Keratinocyte (primary cell): ENCODE data around the gene NRBP1. TPM values are rescaled to one million over a fixed set of nuclear protein-coding genes. Genes with fewer than 3 reads are reported as not detected.
A peak's percentile ranks its signal among the peaks of the same experiment; 100 is the strongest.

ENCODE experiments used
- DNase-seq: peaks from one replicate; pipeline ENCODE4 v3.0.0-alpha.2; 2011; ENCODE audit warnings: low read depth, missing footprints, low spot score
- FAIRE-seq: peaks from 2 replicates; lab custom pipeline; 2011; peaks lifted over from hg19 to GRCh38; lab: Jason Lieb, UNC
- H2AFZ ChIP-seq: 2 replicates; pipeline ENCODE4 v1.6.0; 2012; ENCODE audit warnings: low read length, control low read depth, inconsistent platforms; ENCODE audit not compliant: control insufficient read depth
- H3K27ac ChIP-seq: 2 replicates; pipeline ENCODE4 v1.5.1; 2011; ENCODE audit warnings: low read length; ENCODE audit not compliant: control insufficient read depth, insufficient read depth
- H3K27me3 ChIP-seq: 3 replicates; pipeline ENCODE4 v1.6.0; 2011; ENCODE audit warnings: low read length; ENCODE audit not compliant: control insufficient read depth, insufficient read depth; ENCODE audit errors: extremely low read depth
- H3K36me3 ChIP-seq, 2 experiments: 2 replicates in 1 of 2; 3 replicates in 1 of 2; pipeline ENCODE4 v1.5.1; 2011; ENCODE audit warnings: low read length in 2 of 2, mild to moderate bottlenecking in 1 of 2; ENCODE audit not compliant: control insufficient read depth in 2 of 2, insufficient read depth in 2 of 2; ENCODE audit errors: extremely low read depth in 1 of 2
- H3K4me1 ChIP-seq: 3 replicates; pipeline ENCODE4 v1.5.1; 2011; ENCODE audit warnings: low read length; ENCODE audit not compliant: control insufficient read depth, insufficient read depth; ENCODE audit errors: extremely low read depth
- H3K4me2 ChIP-seq: 3 replicates; pipeline ENCODE4 v1.6.0; 2011; ENCODE audit warnings: low read depth, low read length; ENCODE audit not compliant: control insufficient read depth, insufficient read depth; ENCODE audit errors: extremely low read depth
- H3K4me3 ChIP-seq, 3 experiments: fragments of 200-600 bp in 1 of 3; sonication (generic) in 1 of 3; 2 replicates in 2 of 3; 3 replicates in 1 of 3; pipeline ENCODE4 v1.5.1; 2011 to 2016; ENCODE audit warnings: low read length in 3 of 3, mild to moderate bottlenecking in 3 of 3, control low read depth in 2 of 3, inconsistent platforms in 1 of 3, low read depth in 1 of 3, mixed read lengths in 1 of 3, mixed run types in 1 of 3, moderate library complexity in 1 of 3; ENCODE audit not compliant: control insufficient read depth in 2 of 3, insufficient read depth in 2 of 3; ENCODE audit errors: extremely low read depth in 1 of 3
- H3K79me2 ChIP-seq: 2 replicates; pipeline ENCODE4 v1.6.0; 2012; ENCODE audit warnings: low read length; ENCODE audit not compliant: control insufficient read depth, insufficient read depth
- H3K9ac ChIP-seq: 3 replicates; pipeline ENCODE4 v1.6.0; 2011; ENCODE audit warnings: low read length; ENCODE audit not compliant: control insufficient read depth, insufficient read depth; ENCODE audit errors: extremely low read depth
- H3K9me1 ChIP-seq: 3 replicates; pipeline ENCODE4 v1.6.0; 2011; ENCODE audit warnings: low read length; ENCODE audit not compliant: control insufficient read depth, insufficient read depth; ENCODE audit errors: extremely low read depth
- H3K9me3 ChIP-seq: 2 replicates; pipeline ENCODE4 v1.5.1; 2012; ENCODE audit warnings: low read depth, low read length; ENCODE audit not compliant: control insufficient read depth
- H4K20me1 ChIP-seq: 3 replicates; pipeline ENCODE4 v1.6.0; 2011; ENCODE audit warnings: low read length; ENCODE audit not compliant: control insufficient read depth, insufficient read depth; ENCODE audit errors: extremely low read depth
- EZH2 ChIP-seq: IDR thresholded peaks from one replicate; pipeline ENCODE4 v1.6.1; 2012; ENCODE audit warnings: inconsistent platforms, mild to moderate bottlenecking, low read length, moderate library complexity
- dilution Hi-C: fragments of 300-500 bp; cut with MboI; formaldehyde crosslinking; loops from one replicate; pipeline ENCODE4 v1.7.0; 2020; ENCODE audit warnings: low sequenced_read_pairs; ENCODE audit not compliant: extremely low pct_ligation_motif_present
- polyA plus RNA-seq, 5 experiments: library from polyadenylated mRNA; depleted of rRNA in 3 of 5; stranded (reverse) in 3 of 5; stranded (forward) in 1 of 5; unstranded in 1 of 5; fragments of >200 nt; gene quantifications; 1 replicate in 1 of 5; 2 replicates in 3 of 5; 3 replicates in 1 of 5; pipeline versions ENCODE4 v1.2.1 to v1.2.3, GENCODE V29; 2011 to 2012; ENCODE audit warnings: missing spikeins in 2 of 5, low read depth in 1 of 5, low replicate concordance in 1 of 5
- TF ChIP-seq, protein P1 (sequence below), 3 experiments: IDR thresholded peaks in 1 of 3; conservative IDR thresholded peaks in 1 of 3; optimal IDR thresholded peaks in 1 of 3; 2 replicates in 2 of 3; 3 replicates in 1 of 3; pipeline versions ENCODE3 to v1.5.1; 2011; ENCODE audit warnings: low read length in 3 of 3, mild to moderate bottlenecking in 3 of 3, moderate library complexity in 2 of 3, control low read depth in 1 of 3, inconsistent platforms in 1 of 3; ENCODE audit not compliant: insufficient read depth in 2 of 3; ENCODE audit errors: extremely low read depth in 1 of 3

The NRBP1 gene
- polyA plus RNA-seq, 1 donor (not counting 4 experiments of a cell fraction or from before 2014, with no cell fraction given): 148 TPM

DNA sequence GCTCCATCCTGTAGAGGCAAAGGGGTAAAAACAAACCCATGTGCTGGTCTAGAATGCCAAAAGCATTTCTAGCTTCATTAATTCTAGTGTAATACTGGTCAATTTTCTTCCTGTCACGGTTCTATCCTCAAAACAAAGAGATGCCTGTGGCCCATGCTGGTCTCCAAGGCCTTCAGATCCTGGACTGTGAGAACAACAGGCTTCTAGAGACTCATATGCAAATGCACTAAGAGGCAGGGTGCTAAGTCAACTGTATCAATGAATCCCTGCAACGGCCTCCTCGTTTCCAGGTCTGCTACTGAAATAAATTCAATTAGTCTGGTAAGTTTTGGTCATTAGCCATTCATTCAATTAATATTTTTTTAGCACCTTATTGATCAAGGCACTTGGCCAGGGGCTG lies 57.1 kb downstream of the NRBP1 start:
- Histone ChIP-seq H3K27ac (no peak overlapping the region), H3K36me3 (peaks cover 0 to 12% of the 10 kb centered on the region in 2 experiments), H3K9me3 (no peaks in the 10 kb centered on the region), H3K79me2 (no peaks in the 10 kb centered on the region), H3K4me3 (no peak overlapping the region), H3K9ac (no peak overlapping the region), H4K20me1 (no peaks in the 10 kb centered on the region), H2AFZ (no peak overlapping the region), H3K27me3 (no peaks in the 10 kb centered on the region), H3K9me1 (no peaks in the 10 kb centered on the region), H3K4me2 (no peak overlapping the region), H3K4me1 (peaks cover 13% of the 10 kb centered on the region)
- dilution Hi-C loops: no loop called here
- no peak for TF ChIP-seq EZH2
- TF ChIP-seq, protein P1, sequence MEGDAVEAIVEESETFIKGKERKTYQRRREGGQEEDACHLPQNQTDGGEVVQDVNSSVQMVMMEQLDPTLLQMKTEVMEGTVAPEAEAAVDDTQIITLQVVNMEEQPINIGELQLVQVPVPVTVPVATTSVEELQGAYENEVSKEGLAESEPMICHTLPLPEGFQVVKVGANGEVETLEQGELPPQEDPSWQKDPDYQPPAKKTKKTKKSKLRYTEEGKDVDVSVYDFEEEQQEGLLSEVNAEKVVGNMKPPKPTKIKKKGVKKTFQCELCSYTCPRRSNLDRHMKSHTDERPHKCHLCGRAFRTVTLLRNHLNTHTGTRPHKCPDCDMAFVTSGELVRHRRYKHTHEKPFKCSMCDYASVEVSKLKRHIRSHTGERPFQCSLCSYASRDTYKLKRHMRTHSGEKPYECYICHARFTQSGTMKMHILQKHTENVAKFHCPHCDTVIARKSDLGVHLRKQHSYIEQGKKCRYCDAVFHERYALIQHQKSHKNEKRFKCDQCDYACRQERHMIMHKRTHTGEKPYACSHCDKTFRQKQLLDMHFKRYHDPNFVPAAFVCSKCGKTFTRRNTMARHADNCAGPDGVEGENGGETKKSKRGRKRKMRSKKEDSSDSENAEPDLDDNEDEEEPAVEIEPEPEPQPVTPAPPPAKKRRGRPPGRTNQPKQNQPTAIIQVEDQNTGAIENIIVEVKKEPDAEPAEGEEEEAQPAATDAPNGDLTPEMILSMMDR (optimal IDR thresholded peaks at IDR 0.05 in 1 of 3, IDR thresholded peaks at IDR 0.05 in 1 of 3, conservative IDR thresholded peaks at IDR 0.05 in 1 of 3; ENCODE audit: extremely low read depth in 1 of 3, insufficient read depth in 2 of 3, low read length in 3 of 3): no peak
- DNase-seq: no peak
- FAIRE-seq: no peak

DNA sequence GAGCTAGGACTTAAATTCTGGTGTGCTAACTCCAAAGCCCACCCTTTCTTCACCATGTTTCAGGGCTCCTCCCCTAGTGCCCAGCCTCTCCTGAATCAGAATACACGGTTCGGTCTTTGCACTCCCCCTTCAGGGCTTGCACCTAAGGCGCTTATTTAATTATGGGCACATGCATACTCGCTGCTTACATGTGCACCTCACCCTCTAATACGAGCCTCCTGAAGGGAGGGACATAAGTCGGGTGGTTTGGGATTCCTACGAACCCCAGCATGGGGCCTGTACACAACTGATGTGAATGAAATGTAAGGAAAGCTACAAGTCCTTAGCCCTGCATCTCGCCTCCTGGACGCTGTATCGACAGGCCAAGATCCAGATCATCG lies 60.7 kb downstream of the NRBP1 start:
- no peak for DNase-seq
- Histone ChIP-seq H3K9me3 (no peaks in the 10 kb centered on the region), H2AFZ (peak overlapping the region; percentile 87), H3K4me1 (peaks cover 13% of the 10 kb centered on the region), H3K4me2 (peak overlapping the region; percentile 93), H3K27me3 (no peaks in the 10 kb centered on the region), H3K4me3 (peak overlapping the region; percentile 39 to 90 (median 63)), H4K20me1 (no peaks in the 10 kb centered on the region), H3K9ac (peak overlapping the region; percentile 82), H3K27ac (peak overlapping the region; percentile 80), H3K79me2 (no peaks in the 10 kb centered on the region), H3K36me3 (peaks cover 0 to 3% of the 10 kb centered on the region in 2 experiments), H3K9me1 (no peaks in the 10 kb centered on the region)
- TF ChIP-seq, protein P1 (optimal IDR thresholded peaks at IDR 0.05 in 1 of 3, IDR thresholded peaks at IDR 0.05 in 1 of 3, conservative IDR thresholded peaks at IDR 0.05 in 1 of 3; ENCODE audit: extremely low read depth in 1 of 3, insufficient read depth in 2 of 3, low read length in 3 of 3): no peak
- TF ChIP-seq EZH2: no peak
- FAIRE-seq: no peak
- dilution Hi-C loops: no loop called here
